ENCODE measurements around the gene PCDH10. TPM values are rescaled to one million over a fixed set of nuclear protein-coding genes. Genes with fewer than 3 reads are reported as not detected.
"Not testable (repeated sequence)": the region's sequence is repeated elsewhere in the genome, so short reads cannot be mapped to it uniquely, and the experiment has no call there.

The PCDH10 gene
- total RNA-seq, 4 donors from 2014 or later, result 2.5 to 10.5 (median 3.5) TPM

DNA sequence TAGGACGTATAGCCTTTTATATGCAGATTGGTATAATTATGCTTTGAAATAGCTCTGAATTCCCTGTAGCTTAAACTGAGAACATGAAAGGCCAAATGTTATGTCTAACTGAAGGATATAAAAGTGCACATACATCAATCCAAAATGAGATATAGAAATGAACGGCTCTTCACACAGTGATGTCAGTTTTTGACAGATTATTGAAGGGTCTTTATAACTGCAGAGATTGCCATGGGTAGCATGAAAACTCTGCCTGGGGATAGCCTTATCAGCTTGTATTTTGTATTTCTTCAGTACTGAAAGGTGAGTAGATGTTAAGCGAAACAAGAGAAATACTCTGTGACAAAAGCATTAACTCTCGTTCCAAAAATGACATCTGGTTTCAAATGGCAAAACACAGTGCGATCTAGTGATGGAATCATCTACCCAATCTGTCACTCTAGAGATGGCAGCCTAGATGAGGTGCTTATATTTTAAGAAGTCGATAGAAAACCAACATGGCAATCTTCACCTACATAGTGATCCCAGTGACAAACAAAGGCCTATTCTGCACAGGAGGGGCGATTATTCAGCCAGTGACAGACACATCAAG, 59.7 kb downstream of the PCDH10 start:
- no peak for DNase-seq (ENCODE audit: low spot score in 2 of 2)
- 81 to 85% methylated on average over 7 of the region's 7 CpGs for WGBS, 2 donors
- H3K4me3 ChIP-seq, result no peak overlapping the region
- TF ChIP-seq POLR2A (IDR thresholded peaks at IDR 0.05) (no peak), EP300 (IDR thresholded peaks at IDR 0.05) (no peak), CTCF (IDR thresholded peaks at IDR 0.05) (no peak)
- no peaks in the 10 kb centered on the region for H3K36me3 ChIP-seq
- H3K4me1 ChIP-seq, result no peaks in the 10 kb centered on the region
- no peak overlapping the region for H3K27ac ChIP-seq
- H3K9me3 ChIP-seq, result no peaks in the 10 kb centered on the region
- no peaks in the 10 kb centered on the region for H3K27me3 ChIP-seq

DNA sequence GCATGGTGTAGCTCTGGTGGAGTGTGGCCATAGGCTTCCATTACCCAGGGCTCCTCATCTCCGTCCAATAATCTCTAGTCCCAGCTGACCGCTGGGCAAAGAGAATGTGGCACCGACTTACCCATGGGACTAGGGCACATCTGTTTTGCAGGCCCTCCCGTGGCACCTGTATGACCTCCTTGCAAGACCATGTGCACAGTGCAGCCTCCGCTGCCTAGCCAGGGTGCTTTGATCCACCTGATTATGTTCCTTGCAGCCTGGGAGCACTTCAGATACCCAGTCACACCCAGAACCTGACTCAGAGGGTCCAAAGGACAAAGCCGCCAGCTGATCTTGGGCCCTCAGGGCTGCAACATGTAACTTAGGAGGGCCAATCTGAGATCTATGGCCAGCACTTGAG, 84.8 kb downstream of the PCDH10 start:
- 94 to 96% methylated on average over 6 of the region's 6 CpGs for WGBS, 2 donors
- DNase-seq (ENCODE audit: low spot score in 2 of 2), result no peak
- H3K4me3 ChIP-seq, result no peak overlapping the region
- no peak for TF ChIP-seq EP300 (IDR thresholded peaks at IDR 0.05)
- no peak for TF ChIP-seq POLR2A (IDR thresholded peaks at IDR 0.05)
- no peak for TF ChIP-seq CTCF (IDR thresholded peaks at IDR 0.05)
- H3K27ac ChIP-seq, result no peak overlapping the region
- H3K27me3 ChIP-seq, result no peaks in the 10 kb centered on the region
- H3K4me1 ChIP-seq, result no peaks in the 10 kb centered on the region
- H3K9me3 ChIP-seq, result peaks cover 0 to 16% (median 2%) of the 10 kb centered on the region in 4 donors
- no peaks in the 10 kb centered on the region for H3K36me3 ChIP-seq

GRCh38 chr4:133240451-133240850, 91.4 kb downstream of the PCDH10 start:
- DNase-seq (ENCODE audit: low spot score in 2 of 2); H3K36me3 ChIP-seq: not testable (repeated sequence)
- WGBS, 2 donors, result 93 to 97% methylated on average over 23 to 30 of the region's 30 CpGs

More at GRCh38 chr4:133240451-133240850, 91.4 kb downstream of the PCDH10 start:
- H3K27me3 ChIP-seq, H3K4me1 ChIP-seq, H3K4me3 ChIP-seq, H3K27ac ChIP-seq, H3K9me3 ChIP-seq: not testable (repeated sequence)
